HCT116 (cell line): ENCODE data around the gene GIPR. TPM values are rescaled to one million over a fixed set of nuclear protein-coding genes. Genes with fewer than 3 reads are reported as not detected.
A peak's percentile ranks its signal among the peaks of the same experiment; 100 is the strongest.

Experiments
- ATAC-seq: fragments of 200-7000 bp; cut with Tn5 transposase; 2 replicates; pipeline ENCODE4 v1.9.1; 2020; ENCODE audit warnings: mild to moderate bottlenecking, moderate library complexity
- BruUV-seq: library from RNA; stranded (reverse); fragments of 400-500 nt; replicated peaks from 2 replicates; lab custom pipeline; 2021; lab: Mats Ljungman, UMichigan
- CTCF ChIA-PET: fragments of 300-600 bp; sonication (Branson Sonifier 250); formaldehyde crosslinking; loops from one replicate; lab custom pipeline; 2021; ENCODE audit warnings: antibody characterized with exemption; lab: Charles Lee
- POLR2A ChIA-PET: fragments of 300-600, 350-600 bp; sonication (Branson Sonifier 250); formaldehyde crosslinking; loops from one replicate; lab custom pipeline; 2021; ENCODE audit warnings: antibody characterized with exemption; lab: Charles Lee
- RAD21 ChIA-PET, 2 experiments: fragments of 300-600 bp; sonication (Branson Sonifier 250); formaldehyde crosslinking; loops; one replicate each; lab custom pipeline; 2023; ENCODE audit warnings: low total read pairs in 2 of 2; ENCODE audit not compliant: uncharacterized antibody in 2 of 2, unreplicated experiment in 2 of 2, low non-redundant PET in 1 of 2; lab: Charles Lee
- DNase-seq: peaks from one replicate; pipeline ENCODE4 v3.0.0-alpha.2; 2010; ENCODE audit warnings: low read depth, low spot score
- H2AFZ ChIP-seq: fragments of 200-600 bp; shearing (Covaris generic), sonication (generic); 2 replicates; pipeline ENCODE4 v1.6.1; 2017; ENCODE audit warnings: low read depth, mixed run types, mixed read lengths, antibody characterized with exemption, low read length; ENCODE audit not compliant: poor library complexity, severe bottlenecking
- H3K27ac ChIP-seq: 2 replicates; pipeline ENCODE4 v1.5.1; 2012; ENCODE audit warnings: low read depth, low read length
- H3K27me3 ChIP-seq: fragments of 200-600 bp; sonication (generic); 2 replicates; pipeline ENCODE4 v1.6.1; 2016; ENCODE audit warnings: mixed run types, low read length, mixed read lengths; ENCODE audit not compliant: insufficient read depth
- H3K36me3 ChIP-seq, 2 experiments: fragments of 200-500 bp in 1 of 2; fragments of 200-600 bp in 1 of 2; sonication (Bioruptor generic) in 1 of 2; sonication (generic) in 1 of 2; 2 replicates each; pipeline versions ENCODE4 v1.5.1 to v1.6.1; 2014 to 2016; ENCODE audit warnings: low read length in 2 of 2, inconsistent platforms in 1 of 2, mixed read lengths in 1 of 2, mixed run types in 1 of 2; ENCODE audit not compliant: insufficient read depth in 2 of 2, control insufficient read depth in 1 of 2
- H3K4me1 ChIP-seq, 2 experiments: fragments of 200-600 bp in 1 of 2; sonication (generic) in 1 of 2; 2 replicates each; pipeline versions ENCODE4 v1.5.1 to v1.6.1; 2012 to 2017; ENCODE audit warnings: low read length in 2 of 2, inconsistent platforms in 1 of 2, mild to moderate bottlenecking in 1 of 2, mixed read lengths in 1 of 2, mixed run types in 1 of 2, moderate library complexity in 1 of 2; ENCODE audit not compliant: insufficient read depth in 2 of 2, control insufficient read depth in 1 of 2
- H3K4me2 ChIP-seq: fragments of 200-600 bp; sonication (generic); 2 replicates; pipeline ENCODE4 v1.6.1; 2017; ENCODE audit warnings: mixed run types, low read length, mixed read lengths
- H3K4me3 ChIP-seq, 2 experiments: fragments of 200-600 bp in 1 of 2; sonication (generic) in 1 of 2; replicated peaks in 1 of 2; 2 replicates each; pipeline ENCODE4 v1.5.1; 2011 to 2016; ENCODE audit warnings: low read length in 2 of 2, control low read depth in 1 of 2, low read depth in 1 of 2, mild to moderate bottlenecking in 1 of 2, mixed read lengths in 1 of 2, mixed run types in 1 of 2
- H3K79me2 ChIP-seq: fragments of 200-600 bp; sonication (generic); 2 replicates; pipeline ENCODE4 v1.6.1; 2017; ENCODE audit warnings: mild to moderate bottlenecking, mixed run types, low read length, moderate library complexity, mixed read lengths; ENCODE audit not compliant: insufficient read depth
- H3K9ac ChIP-seq: fragments of 200-600 bp; sonication (generic); 2 replicates; pipeline ENCODE4 v1.6.1; 2016; ENCODE audit warnings: low read length, mixed read lengths
- H3K9me2 ChIP-seq: fragments of 200-600 bp; sonication (generic), shearing (Covaris generic); 2 replicates; pipeline ENCODE4 v1.6.1; 2017; ENCODE audit warnings: mixed run types, mild to moderate bottlenecking, moderate library complexity; ENCODE audit not compliant: insufficient read depth
- H3K9me3 ChIP-seq, 2 experiments: fragments of 200-500 bp in 1 of 2; fragments of 200-600 bp in 1 of 2; sonication (Bioruptor generic) in 1 of 2; sonication (generic) in 1 of 2; 2 replicates each; pipeline ENCODE4 v1.6.1; 2014 to 2017; ENCODE audit warnings: low read length in 2 of 2, mixed read lengths in 2 of 2, inconsistent platforms in 1 of 2, low read depth in 1 of 2, mild to moderate bottlenecking in 1 of 2, mixed run types in 1 of 2, moderate library complexity in 1 of 2; ENCODE audit not compliant: control insufficient read depth in 1 of 2, insufficient read depth in 1 of 2
- H4K20me1 ChIP-seq: fragments of 200-600 bp; sonication (generic), shearing (Covaris generic); 2 replicates; pipeline ENCODE4 v1.6.1; 2017; ENCODE audit warnings: mixed run types, mild to moderate bottlenecking, moderate library complexity; ENCODE audit not compliant: insufficient read depth
- CBX3 ChIP-seq: IDR thresholded peaks from 2 replicates; pipeline ENCODE4 v1.6.1; 2012; ENCODE audit warnings: low read depth
- CEBPB ChIP-seq: IDR thresholded peaks from 2 replicates; pipeline ENCODE4 v1.6.1; 2012; ENCODE audit warnings: low read depth
- EGR1 ChIP-seq: IDR thresholded peaks from 2 replicates; pipeline ENCODE4 v1.6.1; 2012; ENCODE audit warnings: low read depth
- ELF1 ChIP-seq: IDR thresholded peaks from 2 replicates; pipeline ENCODE4 v1.6.1; 2012; ENCODE audit warnings: low read depth, borderline replicate concordance
- EZH2 ChIP-seq: fragments of 200-600 bp; sonication (generic); IDR thresholded peaks from 2 replicates; pipeline ENCODE4 v1.6.1; 2017; ENCODE audit warnings: antibody characterized with exemption, mixed run types
- EZH2phosphoT487 ChIP-seq: fragments of 200-600 bp; IDR thresholded peaks from 2 replicates; pipeline ENCODE4 v1.6.1; 2018; ENCODE audit warnings: antibody characterized with exemption, borderline replicate concordance
- FOSL1 ChIP-seq: IDR thresholded peaks from 2 replicates; pipeline ENCODE4 v1.6.1; 2012; ENCODE audit warnings: low read depth
- JUND ChIP-seq: IDR thresholded peaks from 2 replicates; pipeline ENCODE4 v1.6.1; 2012
- POLR2A ChIP-seq: IDR thresholded peaks from 2 replicates; pipeline ENCODE4 v1.7.0; 2011; ENCODE audit warnings: borderline replicate concordance; ENCODE audit not compliant: insufficient read depth, insufficient read length; ENCODE audit errors: extremely low read depth
- POLR2AphosphoS5 ChIP-seq: IDR thresholded peaks from 2 replicates; pipeline ENCODE4 v1.6.1; 2011; ENCODE audit warnings: mild to moderate bottlenecking, low read depth, low read length, moderate library complexity
- SIN3A ChIP-seq: IDR thresholded peaks from 2 replicates; pipeline ENCODE4 v1.6.1; 2012; ENCODE audit warnings: low read depth
- YY1 ChIP-seq: IDR thresholded peaks from 2 replicates; pipeline ENCODE4 v1.6.1; 2011; ENCODE audit warnings: low read length, low read depth, moderate library complexity, mild to moderate bottlenecking; ENCODE audit not compliant: insufficient replicate concordance; ENCODE audit errors: extremely low read depth
- ZBTB33 ChIP-seq: IDR thresholded peaks from 2 replicates; pipeline ENCODE4 v1.6.1; 2011; ENCODE audit warnings: mild to moderate bottlenecking, low read length, moderate library complexity; ENCODE audit not compliant: insufficient replicate concordance; ENCODE audit errors: extremely low read depth
- ZNF274 ChIP-seq: fragments of 200-500 bp; sonication (Bioruptor generic); IDR thresholded peaks from 2 replicates; pipeline ENCODE4 v1.6.1; 2014; ENCODE audit warnings: mild to moderate bottlenecking, low read depth, low read length, inconsistent platforms
- intact Hi-C: fragments of 100-400 bp; cut with micrococcal nuclease; formaldehyde crosslinking; loops from 2 replicates; pipeline ENCODE4 v1.10.0; 2022
- total RNA-seq: library from RNA; stranded (reverse); gene quantifications from one replicate; pipeline ENCODE4 v1.2.1, GENCODE V29; 2021; ENCODE audit not compliant: unreplicated experiment
- TF ChIP-seq, protein P1 (sequence below): IDR thresholded peaks from 2 replicates; pipeline ENCODE4 v1.6.1; 2012; ENCODE audit warnings: low read depth
- TF ChIP-seq, protein P2 (sequence below), 3 experiments: fragments of 200-600 bp in 1 of 3; sonication (generic) in 1 of 3; IDR thresholded peaks in 2 of 3; conservative IDR thresholded peaks in 1 of 3; 2 replicates each; pipeline ENCODE4 v1.5.1; 2012 to 2017; ENCODE audit warnings: low read depth in 2 of 3, low read length in 2 of 3, antibody characterized with exemption in 1 of 3, borderline replicate concordance in 1 of 3, control low read depth in 1 of 3, mild to moderate bottlenecking in 1 of 3, mixed read lengths in 1 of 3, mixed run types in 1 of 3, moderate library complexity in 1 of 3; ENCODE audit not compliant: insufficient read depth in 1 of 3
- TF ChIP-seq, protein P3 (sequence below): IDR thresholded peaks from 2 replicates; pipeline ENCODE4 v1.6.1; 2012

Gene GIPR
- total RNA-seq, 1 experiment from 2014 or later: 14.1 TPM

- no TSS peak for BruUV-seq
- ChIA-PET POLR2A (interaction anchor here (0.7 to 4.3 kb wide), 14 partner anchors 10 to 1548 kb away, joined by 3 to 24 read pairs (median 6); partner anchors contain the start of genes FOSB and SIX5), RAD21 (interaction anchor here (0.8 to 1.8 kb wide), 3 partner anchors 25 to 77 kb away, joined by 3 to 4 read pairs (median 4); partner anchors contain the start of gene SIX5 (in 1 of the 2)), CTCF (interaction anchor here (0.6 to 2.9 kb wide), 13 partner anchors 11 to 1557 kb away, joined by 3 to 28 read pairs (median 8); partner anchors contain the start of gene SIX5)
- H3K9me2 ChIP-seq: no peaks in the 10 kb centered on the region
- peak within 1 kb of the TSS; percentile 97 for H3K9ac ChIP-seq
- intact Hi-C loops: loop anchor here (2.0 kb wide), 1 partner anchor 78 kb away; no protein-coding TSS in a partner anchor
- peaks cover 3 to 13% of the 10 kb centered on the region in 2 experiments; a peak in 3 of 4 replicates for H3K4me1 ChIP-seq
- peak within 1 kb of the TSS; percentile 86 for H2AFZ ChIP-seq
- peaks cover 9 to 30% of the 10 kb centered on the region in 2 experiments for H3K36me3 ChIP-seq
- peak; percentile 91 for ATAC-seq
- no peaks in the 10 kb centered on the region for H3K9me3 ChIP-seq
- peak within 1 kb of the TSS; percentile 79 for H3K27ac ChIP-seq
- peak within 1 kb of the TSS; percentile 86 to 98 for H3K4me3 ChIP-seq
- H3K4me2 ChIP-seq: peak within 1 kb of the TSS; percentile 95
- peak; percentile 99 for DNase-seq
- no peaks in the 10 kb centered on the region for H3K27me3 ChIP-seq
- H3K79me2 ChIP-seq: peaks cover 45% of the 10 kb centered on the region
- no peaks in the 10 kb centered on the region; the same call in 1 of the 2 replicates for H4K20me1 ChIP-seq
- TF ChIP-seq CBX3 (no peak), SIN3A (peak; percentile 63), YY1 (no peak), JUND (no peak), ZNF274 (no peak), CEBPB (no peak), EGR1 (no peak), EZH2phosphoT487 (no peak), EZH2 (no peak), POLR2A (peak; percentile 61), ZBTB33 (no peak), FOSL1 (no peak), ELF1 (no peak; the same call in 1 of the 2 replicates), POLR2AphosphoS5 (peak; percentile 85)
- TF ChIP-seq, protein P1, sequence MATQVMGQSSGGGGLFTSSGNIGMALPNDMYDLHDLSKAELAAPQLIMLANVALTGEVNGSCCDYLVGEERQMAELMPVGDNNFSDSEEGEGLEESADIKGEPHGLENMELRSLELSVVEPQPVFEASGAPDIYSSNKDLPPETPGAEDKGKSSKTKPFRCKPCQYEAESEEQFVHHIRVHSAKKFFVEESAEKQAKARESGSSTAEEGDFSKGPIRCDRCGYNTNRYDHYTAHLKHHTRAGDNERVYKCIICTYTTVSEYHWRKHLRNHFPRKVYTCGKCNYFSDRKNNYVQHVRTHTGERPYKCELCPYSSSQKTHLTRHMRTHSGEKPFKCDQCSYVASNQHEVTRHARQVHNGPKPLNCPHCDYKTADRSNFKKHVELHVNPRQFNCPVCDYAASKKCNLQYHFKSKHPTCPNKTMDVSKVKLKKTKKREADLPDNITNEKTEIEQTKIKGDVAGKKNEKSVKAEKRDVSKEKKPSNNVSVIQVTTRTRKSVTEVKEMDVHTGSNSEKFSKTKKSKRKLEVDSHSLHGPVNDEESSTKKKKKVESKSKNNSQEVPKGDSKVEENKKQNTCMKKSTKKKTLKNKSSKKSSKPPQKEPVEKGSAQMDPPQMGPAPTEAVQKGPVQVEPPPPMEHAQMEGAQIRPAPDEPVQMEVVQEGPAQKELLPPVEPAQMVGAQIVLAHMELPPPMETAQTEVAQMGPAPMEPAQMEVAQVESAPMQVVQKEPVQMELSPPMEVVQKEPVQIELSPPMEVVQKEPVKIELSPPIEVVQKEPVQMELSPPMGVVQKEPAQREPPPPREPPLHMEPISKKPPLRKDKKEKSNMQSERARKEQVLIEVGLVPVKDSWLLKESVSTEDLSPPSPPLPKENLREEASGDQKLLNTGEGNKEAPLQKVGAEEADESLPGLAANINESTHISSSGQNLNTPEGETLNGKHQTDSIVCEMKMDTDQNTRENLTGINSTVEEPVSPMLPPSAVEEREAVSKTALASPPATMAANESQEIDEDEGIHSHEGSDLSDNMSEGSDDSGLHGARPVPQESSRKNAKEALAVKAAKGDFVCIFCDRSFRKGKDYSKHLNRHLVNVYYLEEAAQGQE: no peak
- TF ChIP-seq, protein P2, sequence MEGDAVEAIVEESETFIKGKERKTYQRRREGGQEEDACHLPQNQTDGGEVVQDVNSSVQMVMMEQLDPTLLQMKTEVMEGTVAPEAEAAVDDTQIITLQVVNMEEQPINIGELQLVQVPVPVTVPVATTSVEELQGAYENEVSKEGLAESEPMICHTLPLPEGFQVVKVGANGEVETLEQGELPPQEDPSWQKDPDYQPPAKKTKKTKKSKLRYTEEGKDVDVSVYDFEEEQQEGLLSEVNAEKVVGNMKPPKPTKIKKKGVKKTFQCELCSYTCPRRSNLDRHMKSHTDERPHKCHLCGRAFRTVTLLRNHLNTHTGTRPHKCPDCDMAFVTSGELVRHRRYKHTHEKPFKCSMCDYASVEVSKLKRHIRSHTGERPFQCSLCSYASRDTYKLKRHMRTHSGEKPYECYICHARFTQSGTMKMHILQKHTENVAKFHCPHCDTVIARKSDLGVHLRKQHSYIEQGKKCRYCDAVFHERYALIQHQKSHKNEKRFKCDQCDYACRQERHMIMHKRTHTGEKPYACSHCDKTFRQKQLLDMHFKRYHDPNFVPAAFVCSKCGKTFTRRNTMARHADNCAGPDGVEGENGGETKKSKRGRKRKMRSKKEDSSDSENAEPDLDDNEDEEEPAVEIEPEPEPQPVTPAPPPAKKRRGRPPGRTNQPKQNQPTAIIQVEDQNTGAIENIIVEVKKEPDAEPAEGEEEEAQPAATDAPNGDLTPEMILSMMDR (IDR thresholded peaks at IDR 0.05 in 2 of 3, conservative IDR thresholded peaks at IDR 0.05 in 1 of 3; ENCODE audit: borderline replicate concordance in 1 of 3, insufficient read depth in 1 of 3, low read depth in 2 of 3, low read length in 2 of 3): no peak
- TF ChIP-seq, protein P3, sequence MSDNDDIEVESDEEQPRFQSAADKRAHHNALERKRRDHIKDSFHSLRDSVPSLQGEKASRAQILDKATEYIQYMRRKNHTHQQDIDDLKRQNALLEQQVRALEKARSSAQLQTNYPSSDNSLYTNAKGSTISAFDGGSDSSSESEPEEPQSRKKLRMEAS: peak; percentile 75; the same call in 1 of the 2 replicates
Measured at GRCh38 chr19:45692187-45693105, 24.4 kb downstream of the GIPR start, which contains the start of gene QPCTL. Gene QPCTL, plus strand, starts transcription at chr19:45692666. Its CDS starts 38 bp downstream, at chr19:45692704.
